C4-2B (cell line): ENCODE data around the gene UBQLN4.

Source experiments
- H3K27ac ChIP-seq: fragments of 450-650 bp; 2 replicates; pipeline ENCODE4 v1.5.1; 2017
- ZFX ChIP-seq: fragments of 450-650 bp; IDR thresholded peaks from 2 replicates; pipeline ENCODE4 v1.6.1; 2017
- TF ChIP-seq, protein P1 (sequence below): fragments of 450-650 bp; conservative IDR thresholded peaks from 2 replicates; pipeline ENCODE4 v1.5.1; 2017; ENCODE audit warnings: mild to moderate bottlenecking

UBQLN4 gene

GRCh38 chr1:156065871-156066270 is 12.3 kb upstream of the UBQLN4 start:
- H3K27ac ChIP-seq, result no peak overlapping the region
- no peak for TF ChIP-seq ZFX
- TF ChIP-seq, protein P1, sequence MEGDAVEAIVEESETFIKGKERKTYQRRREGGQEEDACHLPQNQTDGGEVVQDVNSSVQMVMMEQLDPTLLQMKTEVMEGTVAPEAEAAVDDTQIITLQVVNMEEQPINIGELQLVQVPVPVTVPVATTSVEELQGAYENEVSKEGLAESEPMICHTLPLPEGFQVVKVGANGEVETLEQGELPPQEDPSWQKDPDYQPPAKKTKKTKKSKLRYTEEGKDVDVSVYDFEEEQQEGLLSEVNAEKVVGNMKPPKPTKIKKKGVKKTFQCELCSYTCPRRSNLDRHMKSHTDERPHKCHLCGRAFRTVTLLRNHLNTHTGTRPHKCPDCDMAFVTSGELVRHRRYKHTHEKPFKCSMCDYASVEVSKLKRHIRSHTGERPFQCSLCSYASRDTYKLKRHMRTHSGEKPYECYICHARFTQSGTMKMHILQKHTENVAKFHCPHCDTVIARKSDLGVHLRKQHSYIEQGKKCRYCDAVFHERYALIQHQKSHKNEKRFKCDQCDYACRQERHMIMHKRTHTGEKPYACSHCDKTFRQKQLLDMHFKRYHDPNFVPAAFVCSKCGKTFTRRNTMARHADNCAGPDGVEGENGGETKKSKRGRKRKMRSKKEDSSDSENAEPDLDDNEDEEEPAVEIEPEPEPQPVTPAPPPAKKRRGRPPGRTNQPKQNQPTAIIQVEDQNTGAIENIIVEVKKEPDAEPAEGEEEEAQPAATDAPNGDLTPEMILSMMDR, result no peak

- H3K27ac ChIP-seq, result no peak overlapping the region
- TF ChIP-seq, protein P1, result no peak
- no peak for TF ChIP-seq ZFX
Measured at GRCh38 chr1:156065212-156065611, 11.6 kb upstream of the UBQLN4 start.

- TF ChIP-seq, protein P1, result no peak
- no peak for TF ChIP-seq ZFX
- no peak overlapping the region for H3K27ac ChIP-seq
Measured at GRCh38 chr1:156064615-156065014, 11.0 kb upstream of the UBQLN4 start.

DNA sequence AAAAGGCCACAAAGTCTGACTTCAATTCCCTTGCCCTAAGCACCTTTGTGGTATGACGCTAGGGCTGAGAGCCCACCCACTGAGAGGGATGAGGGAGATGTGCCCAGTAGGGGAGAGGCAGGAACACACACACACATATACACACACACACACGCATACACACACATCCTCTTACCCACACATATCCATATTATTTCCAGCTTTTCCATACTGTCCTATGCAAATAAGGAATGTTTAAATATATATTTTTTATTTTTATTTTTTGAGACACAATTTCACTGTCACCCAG is 10.3 kb upstream of the UBQLN4 start:
- H3K27ac ChIP-seq, result no peak overlapping the region
- TF ChIP-seq, protein P1, result no peak
- no peak for TF ChIP-seq ZFX

DNA sequence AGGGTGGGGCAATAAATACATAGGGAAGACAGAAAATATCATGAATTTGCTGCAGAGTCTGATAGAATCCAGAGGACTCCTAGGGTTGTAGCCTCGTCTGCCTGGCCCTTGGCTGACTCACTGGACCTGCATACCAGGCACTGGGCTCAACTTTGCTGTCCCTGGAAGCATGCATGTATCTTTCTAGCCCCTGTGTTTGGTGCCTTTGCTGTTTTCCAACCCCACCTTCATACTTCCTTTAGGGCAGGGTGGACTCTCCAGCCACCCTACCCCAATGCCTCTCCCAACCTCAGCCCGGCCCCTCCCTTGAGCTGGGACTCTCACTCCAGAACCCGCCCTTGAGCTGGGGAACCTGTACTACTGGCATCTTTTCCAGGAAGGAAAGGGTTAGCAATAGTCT is 8.6 kb upstream of the UBQLN4 start:
- H3K27ac ChIP-seq, result peak overlapping the region; percentile 79
- no peak for TF ChIP-seq ZFX
- TF ChIP-seq, protein P1, result no peak

- H3K27ac ChIP-seq, result peak within 1 kb of the TSS; percentile 79
- TF ChIP-seq ZFX, result no peak; the same call in 1 of the 2 replicates
- TF ChIP-seq, protein P1, result no peak
Measured at GRCh38 chr1:156060937-156061636, 7.5 kb upstream of the UBQLN4 start, which contains the start of gene RAB25. Gene RAB25 (plus strand): TSS chr1:156061160. CDS start chr1:156061401, 241 bp downstream.

- TF ChIP-seq, protein P1, result no peak
- no peak for TF ChIP-seq ZFX
Measured at GRCh38 chr1:156056326-156056849, 2.8 kb upstream of the UBQLN4 start.

More at GRCh38 chr1:156056326-156056849, 2.8 kb upstream of the UBQLN4 start:
- H3K27ac ChIP-seq, result no peak overlapping the region
